Activated B cell treated with CpG ODN at 0.5 μM for 24 hours (primary cell): Measurements from ENCODE around the gene TLL2. TPM values are rescaled to one million over a fixed set of nuclear protein-coding genes. Genes with fewer than 3 reads are reported as not detected.

Experiments
- ATAC-seq: fragments of 200-7000 bp; cut with Tn5 transposase; one replicate; pipeline ENCODE4 v1.10.0; 2021; ENCODE audit warnings: low read depth, mild to moderate bottlenecking, moderate library complexity
- CTCF ChIA-PET: fragments of 350-600 bp; sonication (Branson Sonifier 250); formaldehyde crosslinking; loops from one replicate; lab custom pipeline; 2021; ENCODE audit warnings: antibody characterized with exemption; lab: Charles Lee
- POLR2A ChIA-PET: fragments of 350-600 bp; sonication (Branson Sonifier 250); formaldehyde crosslinking; loops from one replicate; lab custom pipeline; 2021; ENCODE audit warnings: antibody characterized with exemption; lab: Charles Lee
- DNase-seq: peaks from one replicate; pipeline ENCODE4 v3.0.0; 2022
- H3K27ac Mint-ChIP-seq: one replicate; pipeline ENCODE4 v1.8.0; 2020; ENCODE audit warnings: mixed read lengths
- H3K27me3 Mint-ChIP-seq: one replicate; pipeline ENCODE4 v1.8.0; 2021; ENCODE audit warnings: mixed read lengths
- H3K36me3 Mint-ChIP-seq: one replicate; pipeline ENCODE4 v1.8.0; 2021; ENCODE audit warnings: low read depth, mixed read lengths
- H3K4me1 Mint-ChIP-seq: one replicate; pipeline ENCODE4 v1.8.0; 2021; ENCODE audit warnings: mixed read lengths
- H3K4me3 Mint-ChIP-seq: one replicate; pipeline ENCODE4 v1.8.0; 2020; ENCODE audit warnings: mild to moderate bottlenecking, mixed read lengths
- H3K9me3 Mint-ChIP-seq: one replicate; pipeline ENCODE4 v1.8.0; 2020; ENCODE audit warnings: mixed read lengths
- intact Hi-C: fragments of 100-400 bp; cut with micrococcal nuclease; formaldehyde crosslinking; loops from one replicate; pipeline ENCODE4 v1.15.1; 2024
- total RNA-seq: library from RNA; stranded (reverse); gene quantifications from 2 replicates; pipeline ENCODE4 v1.2.3, GENCODE V29; 2022
- TF ChIP-seq, protein P1 (sequence below): fragments of 200-600 bp; IDR thresholded peaks from one replicate; pipeline ENCODE4 v1.8.0; 2022; ENCODE audit warnings: antibody characterized with exemption, mild to moderate bottlenecking

TLL2 gene
- total RNA-seq, 1 donor from 2014 or later, result 1.6 TPM

DNA sequence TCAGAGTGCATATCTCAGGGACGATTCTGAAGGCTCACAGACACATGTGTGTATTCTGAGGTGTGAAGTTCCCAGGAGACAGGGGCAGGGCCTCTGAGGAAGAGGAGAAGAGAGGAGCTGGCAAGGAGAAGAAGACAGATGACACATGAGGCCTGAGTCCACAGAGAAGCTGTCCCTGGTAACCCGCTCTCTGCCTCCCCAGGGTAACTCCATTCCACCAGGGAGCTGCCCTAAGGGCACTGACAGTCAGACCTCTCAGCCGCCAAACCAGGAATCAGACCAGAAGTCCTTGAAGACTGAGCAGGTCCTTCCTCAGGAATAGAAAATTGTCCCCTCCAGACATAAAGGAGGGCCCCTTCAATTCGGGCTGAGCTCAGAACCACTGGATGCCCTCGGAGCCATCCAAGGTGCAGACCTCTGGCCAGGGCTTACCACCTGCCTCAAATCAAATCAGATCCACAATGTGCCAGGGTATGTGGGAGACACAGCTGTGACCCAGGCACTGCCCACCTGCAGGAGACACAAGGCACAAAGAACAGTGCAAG is 57.4 kb downstream of the TLL2 start:
- ChIA-PET POLR2A (no interaction called here), CTCF (no interaction called here)
- Mint-ChIP-seq H3K36me3 (no peaks in the 10 kb centered on the region), H3K4me3 (no peak overlapping the region), H3K27me3 (peaks cover 6% of the 10 kb centered on the region), H3K4me1 (no peaks in the 10 kb centered on the region), H3K9me3 (peaks cover 7% of the 10 kb centered on the region), H3K27ac (no peak overlapping the region)
- TF ChIP-seq, protein P1, sequence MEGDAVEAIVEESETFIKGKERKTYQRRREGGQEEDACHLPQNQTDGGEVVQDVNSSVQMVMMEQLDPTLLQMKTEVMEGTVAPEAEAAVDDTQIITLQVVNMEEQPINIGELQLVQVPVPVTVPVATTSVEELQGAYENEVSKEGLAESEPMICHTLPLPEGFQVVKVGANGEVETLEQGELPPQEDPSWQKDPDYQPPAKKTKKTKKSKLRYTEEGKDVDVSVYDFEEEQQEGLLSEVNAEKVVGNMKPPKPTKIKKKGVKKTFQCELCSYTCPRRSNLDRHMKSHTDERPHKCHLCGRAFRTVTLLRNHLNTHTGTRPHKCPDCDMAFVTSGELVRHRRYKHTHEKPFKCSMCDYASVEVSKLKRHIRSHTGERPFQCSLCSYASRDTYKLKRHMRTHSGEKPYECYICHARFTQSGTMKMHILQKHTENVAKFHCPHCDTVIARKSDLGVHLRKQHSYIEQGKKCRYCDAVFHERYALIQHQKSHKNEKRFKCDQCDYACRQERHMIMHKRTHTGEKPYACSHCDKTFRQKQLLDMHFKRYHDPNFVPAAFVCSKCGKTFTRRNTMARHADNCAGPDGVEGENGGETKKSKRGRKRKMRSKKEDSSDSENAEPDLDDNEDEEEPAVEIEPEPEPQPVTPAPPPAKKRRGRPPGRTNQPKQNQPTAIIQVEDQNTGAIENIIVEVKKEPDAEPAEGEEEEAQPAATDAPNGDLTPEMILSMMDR, result no peak
- no peak for ATAC-seq
- no peak for DNase-seq
- intact Hi-C loops, result no loop called here

DNA sequence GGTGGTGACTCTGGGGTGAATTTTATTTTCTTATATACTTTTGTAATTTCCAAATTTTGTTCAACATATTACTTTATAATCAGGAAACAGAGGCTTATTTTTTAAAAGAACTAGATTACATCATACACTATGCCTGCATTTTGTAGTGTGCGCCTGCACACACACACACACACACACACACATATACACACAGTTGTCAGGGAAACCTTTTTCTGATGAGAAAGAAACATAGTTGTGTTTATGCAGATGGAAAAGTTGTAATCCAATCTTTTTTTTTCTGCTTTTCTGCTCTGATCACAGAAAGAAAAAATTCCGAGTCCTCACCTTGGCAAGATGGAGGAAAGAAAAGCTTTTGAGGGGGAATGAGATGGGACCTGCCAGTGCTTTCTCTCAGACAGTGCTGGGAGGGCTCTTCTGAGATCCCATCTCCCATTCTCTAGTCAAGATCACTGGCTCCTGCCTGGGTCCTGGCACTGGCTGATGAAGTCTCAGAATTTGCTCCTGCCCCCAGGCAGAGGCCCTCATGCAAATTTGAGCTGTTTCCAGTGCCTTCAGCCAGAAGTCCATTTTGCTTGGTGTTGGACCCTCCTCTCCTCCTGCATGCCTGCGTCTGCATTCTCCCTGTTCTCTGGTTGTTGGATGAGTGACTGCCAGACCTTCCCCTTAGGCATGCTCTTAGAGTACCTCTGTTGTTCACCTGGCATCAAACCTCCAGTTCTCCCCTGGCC is 59.7 kb downstream of the TLL2 start:
- Mint-ChIP-seq H3K27ac (no peak overlapping the region), H3K9me3 (no peaks in the 10 kb centered on the region), H3K4me1 (no peaks in the 10 kb centered on the region), H3K36me3 (no peaks in the 10 kb centered on the region), H3K27me3 (peaks cover 9% of the 10 kb centered on the region), H3K4me3 (no peak overlapping the region)
- POLR2A ChIA-PET, result no interaction called here
- no peak for DNase-seq
- intact Hi-C loops, result no loop called here
- CTCF ChIA-PET, result no interaction called here
- TF ChIP-seq, protein P1, result no peak
- no peak for ATAC-seq

DNA sequence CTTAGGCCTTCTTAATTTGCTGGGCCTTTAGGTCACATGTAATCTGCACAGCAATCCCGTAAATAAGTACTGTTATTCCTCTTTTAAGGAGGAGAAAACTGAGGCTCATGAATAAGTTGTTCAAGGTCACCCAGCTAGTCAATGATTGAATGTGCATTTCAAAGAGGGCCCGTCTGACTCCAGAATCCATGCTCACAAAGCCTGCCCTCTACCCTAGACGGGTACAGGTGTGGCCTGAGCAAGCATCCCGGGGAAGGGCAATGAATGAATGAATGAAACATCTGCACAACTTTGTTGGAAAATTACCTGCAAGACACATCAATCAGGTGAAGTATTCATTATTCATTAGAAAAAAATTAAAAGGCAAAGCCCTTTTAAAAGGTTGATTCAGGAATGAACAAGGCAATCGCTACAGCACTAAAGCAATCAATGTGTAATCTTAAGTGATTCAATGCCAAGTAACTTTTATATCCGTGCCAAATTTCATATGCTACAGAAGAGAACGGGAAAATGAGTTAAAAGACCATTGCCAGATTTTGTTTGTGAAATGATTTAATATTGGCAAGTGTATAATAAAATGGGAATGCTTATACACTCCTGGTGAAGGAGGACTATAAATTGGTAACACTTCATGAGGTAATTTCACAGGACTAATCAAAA is 61.1 kb downstream of the TLL2 start:
- intact Hi-C loops, result no loop called here
- no peaks in the 10 kb centered on the region for H3K4me1 Mint-ChIP-seq
- no peak overlapping the region for H3K4me3 Mint-ChIP-seq
- TF ChIP-seq, protein P1, result no peak
- ATAC-seq, result no peak
- H3K9me3 Mint-ChIP-seq, result no peaks in the 10 kb centered on the region
- no peaks in the 10 kb centered on the region for H3K36me3 Mint-ChIP-seq
- ChIA-PET CTCF (no interaction called here), POLR2A (no interaction called here)
- peaks cover 11% of the 10 kb centered on the region for H3K27me3 Mint-ChIP-seq
- no peak for DNase-seq
- H3K27ac Mint-ChIP-seq, result no peak overlapping the region

DNA sequence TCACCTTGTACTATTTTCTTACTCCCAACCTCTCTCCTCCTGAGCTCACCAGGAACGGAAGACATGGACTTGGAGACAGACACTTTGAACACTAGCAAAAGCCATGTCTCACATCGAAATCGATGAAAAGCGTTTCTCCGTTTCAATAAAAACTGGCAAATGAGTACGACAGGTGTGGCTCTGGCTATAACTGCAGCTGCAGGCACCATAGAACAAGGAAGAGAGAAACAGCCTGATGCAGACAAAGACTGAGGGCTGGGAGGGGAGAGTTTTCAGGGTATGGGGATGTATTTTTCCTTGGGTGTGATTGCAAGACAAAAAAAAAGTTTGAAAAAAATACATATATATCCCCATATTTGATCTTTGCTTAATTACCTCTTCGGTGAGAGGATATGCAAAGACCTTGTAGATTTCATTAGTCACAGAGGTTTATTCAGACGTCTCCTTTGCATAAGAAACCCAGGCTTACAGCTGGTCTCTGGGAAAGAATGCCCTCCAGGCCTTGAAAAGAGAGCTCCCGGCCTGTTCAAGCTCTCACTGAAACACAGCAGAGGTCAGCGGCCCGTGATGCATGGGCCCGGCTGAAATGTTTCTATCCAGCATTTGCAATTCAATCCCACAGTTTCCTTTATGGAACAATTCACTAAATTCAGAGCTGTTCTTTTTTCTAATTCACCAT is 63.1 kb downstream of the TLL2 start:
- ChIA-PET CTCF (no interaction called here), POLR2A (no interaction called here)
- peaks cover 11% of the 10 kb centered on the region for H3K27me3 Mint-ChIP-seq
- TF ChIP-seq, protein P1, result no peak
- no peak for ATAC-seq
- no peak overlapping the region for H3K27ac Mint-ChIP-seq
- intact Hi-C loops, result no loop called here
- H3K9me3 Mint-ChIP-seq, result no peaks in the 10 kb centered on the region
- DNase-seq, result no peak
- no peaks in the 10 kb centered on the region for H3K36me3 Mint-ChIP-seq
- H3K4me1 Mint-ChIP-seq, result no peaks in the 10 kb centered on the region
- no peak overlapping the region for H3K4me3 Mint-ChIP-seq

DNA sequence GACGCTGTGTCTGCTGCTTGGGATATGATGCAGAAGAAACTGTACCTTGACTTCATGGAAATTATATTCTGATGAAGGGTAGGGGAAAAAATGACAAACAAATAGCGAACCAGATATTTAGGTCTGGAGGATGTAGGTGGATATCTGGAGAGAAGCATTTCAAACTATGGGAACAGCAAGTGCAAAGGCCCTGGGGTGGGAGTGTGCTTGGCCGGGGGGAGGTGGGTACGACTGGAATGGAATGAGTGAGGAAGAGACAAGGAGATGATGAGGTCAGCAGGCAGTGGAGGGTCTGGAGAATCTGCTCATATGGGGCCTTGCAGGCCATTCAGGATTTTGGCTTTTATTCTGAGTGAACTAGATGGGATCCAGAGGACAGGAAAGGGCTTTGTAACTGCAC is 65.2 kb downstream of the TLL2 start:
- intact Hi-C loops, result no loop called here
- Mint-ChIP-seq H3K4me1 (no peaks in the 10 kb centered on the region), H3K4me3 (no peak overlapping the region), H3K27me3 (peaks cover 11% of the 10 kb centered on the region), H3K36me3 (no peaks in the 10 kb centered on the region), H3K27ac (no peak overlapping the region), H3K9me3 (no peaks in the 10 kb centered on the region)
- POLR2A ChIA-PET, result no interaction called here
- CTCF ChIA-PET, result no interaction called here
- TF ChIP-seq, protein P1, result no peak
- no peak for DNase-seq
- no peak for ATAC-seq
